ENCODE results near the gene NUTF2. TPM values are rescaled to one million over a fixed set of nuclear protein-coding genes. Genes with fewer than 3 reads are reported as not detected.
A peak's percentile ranks its signal among the peaks of the same experiment; 100 is the strongest.

Gene NUTF2
- total RNA-seq, 1 experiment from 2014 or later, result 200 TPM

DNA sequence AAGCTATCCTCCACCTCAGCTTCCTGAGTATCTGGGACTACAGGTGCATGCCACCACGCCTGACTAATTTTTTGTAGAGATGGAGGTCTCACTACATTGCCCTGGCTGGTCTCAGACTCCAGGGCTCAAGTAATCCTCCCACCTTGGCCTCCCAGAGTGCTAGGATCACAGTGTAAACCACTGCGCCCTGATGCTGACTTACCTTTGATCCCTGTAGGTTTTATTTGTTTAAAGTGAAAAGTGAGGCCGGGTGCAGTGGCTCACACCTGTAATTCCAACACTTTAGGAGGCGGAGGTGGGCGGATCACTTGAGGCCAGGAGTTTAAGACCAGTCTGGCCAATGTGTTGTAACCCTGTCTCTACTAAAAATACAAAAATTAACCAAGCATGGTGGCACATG, 55.0 kb downstream of the NUTF2 start:
- H3K36me3 Mint-ChIP-seq, result peaks cover 8% of the 10 kb centered on the region
- H3K27me3 Mint-ChIP-seq (ENCODE audit: low read depth), result no peaks in the 10 kb centered on the region
- no peak overlapping the region for H3K27ac Mint-ChIP-seq
- no peaks in the 10 kb centered on the region for H3K4me1 Mint-ChIP-seq
- no peak for DNase-seq (ENCODE audit: low spot score)
- ChIA-PET CTCF (interaction anchor here (0.6 kb wide), 1 partner anchor 326 kb away, joined by 3 read pairs; no protein-coding TSS in a partner anchor), POLR2A (no interaction called here)
- H3K9me3 Mint-ChIP-seq, result no peaks in the 10 kb centered on the region
- no peak for TF ChIP-seq E2F5 (CRISPR knock-in tag; IDR thresholded peaks at IDR 0.05)
- no peak for TF ChIP-seq TEAD4 (CRISPR knock-in tag; IDR thresholded peaks at IDR 0.05)
- TF ChIP-seq NR1H2 (CRISPR knock-in tag; IDR thresholded peaks at IDR 0.05), result no peak
- no peak for ATAC-seq
- no peak overlapping the region for H3K4me3 Mint-ChIP-seq

DNA sequence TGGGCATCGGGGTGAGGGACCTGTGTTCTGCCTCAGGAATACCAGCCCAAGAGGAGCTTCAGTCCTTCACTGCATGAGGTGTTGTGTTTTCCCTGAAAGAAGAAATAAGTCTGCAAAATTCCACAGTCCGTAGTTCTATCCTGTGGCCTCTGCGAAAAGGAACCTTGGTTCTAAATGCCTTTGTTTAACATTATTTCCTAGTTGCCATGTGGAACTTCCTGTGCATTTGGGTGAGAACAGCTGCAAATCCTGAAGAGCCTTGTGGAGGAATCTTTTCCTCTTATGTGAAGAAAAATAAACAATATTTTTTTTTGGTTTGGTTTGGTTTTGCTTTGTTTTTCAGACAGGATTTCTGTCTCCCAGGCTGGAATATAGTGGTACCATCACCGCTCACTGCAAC, 56.1 kb downstream of the NUTF2 start:
- POLR2A ChIA-PET, result no interaction called here
- CTCF ChIA-PET, result interaction anchor here (1.1 kb wide), 1 partner anchor 19 kb away, joined by 4 read pairs; no protein-coding TSS in a partner anchor
- TF ChIP-seq ESRRA (CRISPR knock-in tag; IDR thresholded peaks at IDR 0.05; ENCODE audit: borderline replicate concordance) (no peak), TCF7 (CRISPR knock-in tag; IDR thresholded peaks at IDR 0.05; ENCODE audit: low read depth) (no peak)
- Mint-ChIP-seq H3K27ac (peak overlapping the region; percentile 65; the same call in 1 of the 2 replicates), H3K4me3 (no peak overlapping the region), H3K27me3 (ENCODE audit: low read depth) (no peaks in the 10 kb centered on the region), H3K4me1 (no peaks in the 10 kb centered on the region), H3K36me3 (peaks cover 8% of the 10 kb centered on the region), H3K9me3 (no peaks in the 10 kb centered on the region)
- ATAC-seq (no peak), DNase-seq (ENCODE audit: low spot score) (no peak)

DNA sequence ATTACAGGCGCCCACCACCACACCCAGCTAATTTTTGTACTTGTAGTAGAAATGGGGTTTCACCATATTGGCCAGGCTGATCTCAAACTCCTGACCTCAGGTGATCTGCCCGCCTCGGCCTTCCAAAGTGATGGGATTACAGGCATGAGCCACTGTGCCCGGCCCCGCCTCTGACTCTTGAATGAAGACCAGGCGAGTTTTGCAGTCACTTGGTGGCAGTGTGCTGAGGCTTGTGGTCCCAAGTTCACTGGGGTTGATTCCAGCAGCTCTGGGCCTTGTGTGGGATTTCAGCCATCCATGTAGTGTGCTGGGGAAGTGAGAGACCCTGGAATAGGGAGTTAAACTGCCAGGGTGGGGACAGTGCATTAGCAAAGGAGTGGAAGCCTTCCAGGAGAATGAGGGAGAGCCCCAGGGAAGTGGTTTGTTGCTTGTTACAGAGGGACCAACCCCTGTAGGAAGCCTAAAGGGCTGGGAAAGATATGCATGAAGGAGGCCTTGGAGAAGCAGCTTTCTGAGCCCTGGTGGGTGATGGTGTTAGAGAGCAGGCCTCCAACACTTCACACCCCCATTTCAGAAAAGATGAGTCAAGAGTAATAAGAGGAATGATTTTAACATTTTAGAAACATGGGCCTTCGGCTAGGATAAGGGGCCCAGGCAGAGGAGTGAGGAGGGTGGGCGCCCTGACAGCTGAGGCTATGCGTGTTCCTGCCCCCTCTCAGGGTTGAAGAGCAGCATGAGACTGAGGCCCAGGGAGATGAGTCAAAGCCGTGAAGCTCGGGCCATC, 60.9 kb downstream of the NUTF2 start:
- Mint-ChIP-seq H3K27ac (peak overlapping the region; percentile 71; the same call in 1 of the 2 replicates), H3K4me1 (no peaks in the 10 kb centered on the region), H3K36me3 (peaks cover 25% of the 10 kb centered on the region), H3K4me3 (no peak overlapping the region), H3K9me3 (no peaks in the 10 kb centered on the region), H3K27me3 (ENCODE audit: low read depth) (no peaks in the 10 kb centered on the region)
- ChIA-PET CTCF (interaction anchor here (1.0 to 1.3 kb wide), 3 partner anchors 21 to 87 kb away, joined by 3 read pairs; no protein-coding TSS in a partner anchor), POLR2A (no interaction called here)
- ATAC-seq (peak; percentile 49), DNase-seq (ENCODE audit: low spot score) (no peak)
- TF ChIP-seq GRHL2 (CRISPR knock-in tag; IDR thresholded peaks at IDR 0.05; ENCODE audit: insufficient replicate concordance, severe bottlenecking), result no peak
- TF ChIP-seq ZNF416 (CRISPR knock-in tag; IDR thresholded peaks at IDR 0.05), result no peak
- TF ChIP-seq FOXJ3 (CRISPR knock-in tag; IDR thresholded peaks at IDR 0.05; ENCODE audit: borderline replicate concordance), result no peak
- TF ChIP-seq, protein P1, sequence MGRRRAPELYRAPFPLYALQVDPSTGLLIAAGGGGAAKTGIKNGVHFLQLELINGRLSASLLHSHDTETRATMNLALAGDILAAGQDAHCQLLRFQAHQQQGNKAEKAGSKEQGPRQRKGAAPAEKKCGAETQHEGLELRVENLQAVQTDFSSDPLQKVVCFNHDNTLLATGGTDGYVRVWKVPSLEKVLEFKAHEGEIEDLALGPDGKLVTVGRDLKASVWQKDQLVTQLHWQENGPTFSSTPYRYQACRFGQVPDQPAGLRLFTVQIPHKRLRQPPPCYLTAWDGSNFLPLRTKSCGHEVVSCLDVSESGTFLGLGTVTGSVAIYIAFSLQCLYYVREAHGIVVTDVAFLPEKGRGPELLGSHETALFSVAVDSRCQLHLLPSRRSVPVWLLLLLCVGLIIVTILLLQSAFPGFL (CRISPR knock-in tag; IDR thresholded peaks at IDR 0.05; ENCODE audit: borderline replicate concordance), result no peak
- no peak for TF ChIP-seq CBFB (CRISPR knock-in tag; IDR thresholded peaks at IDR 0.05; ENCODE audit: low read depth)
- TF ChIP-seq TP53 (CRISPR knock-in tag; IDR thresholded peaks at IDR 0.05), result no peak
- no peak for TF ChIP-seq SP1 (CRISPR knock-in tag; conservative IDR thresholded peaks at IDR 0.05)
- TF ChIP-seq MYBL2 (CRISPR knock-in tag; IDR thresholded peaks at IDR 0.05), result no peak
- TF ChIP-seq, protein P2, sequence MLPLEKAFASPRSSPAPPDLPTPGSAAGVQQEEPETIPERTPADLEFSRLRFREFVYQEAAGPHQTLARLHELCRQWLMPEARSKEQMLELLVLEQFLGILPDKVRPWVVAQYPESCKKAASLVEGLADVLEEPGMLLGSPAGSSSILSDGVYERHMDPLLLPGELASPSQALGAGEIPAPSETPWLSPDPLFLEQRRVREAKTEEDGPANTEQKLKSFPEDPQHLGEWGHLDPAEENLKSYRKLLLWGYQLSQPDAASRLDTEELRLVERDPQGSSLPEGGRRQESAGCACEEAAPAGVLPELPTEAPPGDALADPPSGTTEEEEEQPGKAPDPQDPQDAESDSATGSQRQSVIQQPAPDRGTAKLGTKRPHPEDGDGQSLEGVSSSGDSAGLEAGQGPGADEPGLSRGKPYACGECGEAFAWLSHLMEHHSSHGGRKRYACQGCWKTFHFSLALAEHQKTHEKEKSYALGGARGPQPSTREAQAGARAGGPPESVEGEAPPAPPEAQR (CRISPR knock-in tag; IDR thresholded peaks at IDR 0.05), result no peak

- Mint-ChIP-seq H3K4me1 (peaks cover 6% of the 10 kb centered on the region), H3K27ac (no peak overlapping the region), H3K9me3 (no peaks in the 10 kb centered on the region), H3K4me3 (no peak overlapping the region), H3K27me3 (ENCODE audit: low read depth) (no peaks in the 10 kb centered on the region), H3K36me3 (peaks cover 17% of the 10 kb centered on the region)
- POLR2A ChIA-PET, result no interaction called here
- CTCF ChIA-PET, result interaction anchor here (0.6 to 1.4 kb wide), 5 partner anchors 26 to 235 kb away, joined by 3 to 7 read pairs (median 4); no protein-coding TSS in a partner anchor
- ATAC-seq (no peak), DNase-seq (ENCODE audit: low spot score) (no peak)
- no peak for TF ChIP-seq ZNF396 (CRISPR knock-in tag; IDR thresholded peaks at IDR 0.05; ENCODE audit: borderline replicate concordance)
- TF ChIP-seq, protein P3, sequence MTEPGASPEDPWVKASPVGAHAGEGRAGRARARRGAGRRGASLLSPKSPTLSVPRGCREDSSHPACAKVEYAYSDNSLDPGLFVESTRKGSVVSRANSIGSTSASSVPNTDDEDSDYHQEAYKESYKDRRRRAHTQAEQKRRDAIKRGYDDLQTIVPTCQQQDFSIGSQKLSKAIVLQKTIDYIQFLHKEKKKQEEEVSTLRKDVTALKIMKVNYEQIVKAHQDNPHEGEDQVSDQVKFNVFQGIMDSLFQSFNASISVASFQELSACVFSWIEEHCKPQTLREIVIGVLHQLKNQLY (CRISPR knock-in tag; IDR thresholded peaks at IDR 0.05), result no peak
- no peak for TF ChIP-seq FOXP1 (CRISPR knock-in tag; IDR thresholded peaks at IDR 0.05; ENCODE audit: borderline replicate concordance)
- TF ChIP-seq ARID4B (CRISPR knock-in tag; IDR thresholded peaks at IDR 0.05; ENCODE audit: borderline replicate concordance), result no peak
- no peak for TF ChIP-seq FOXJ3 (CRISPR knock-in tag; IDR thresholded peaks at IDR 0.05; ENCODE audit: borderline replicate concordance)
- no peak for TF ChIP-seq SOX15 (CRISPR knock-in tag; IDR thresholded peaks at IDR 0.05)
These were observed 62.5 kb downstream of the NUTF2 start for GRCh38 chr16:67909056-67909742.

All from WTC11 (cell line).